ENCODE results near the gene IBA57. TPM values are rescaled to one million over a fixed set of nuclear protein-coding genes. Genes with fewer than 3 reads are reported as not detected.
A peak's percentile ranks its signal among the peaks of the same experiment; 100 is the strongest.

IBA57 gene
- total and polyA plus RNA-seq, 4 donors: 0.95 to 11.1 (median 4.8) TPM

DNA sequence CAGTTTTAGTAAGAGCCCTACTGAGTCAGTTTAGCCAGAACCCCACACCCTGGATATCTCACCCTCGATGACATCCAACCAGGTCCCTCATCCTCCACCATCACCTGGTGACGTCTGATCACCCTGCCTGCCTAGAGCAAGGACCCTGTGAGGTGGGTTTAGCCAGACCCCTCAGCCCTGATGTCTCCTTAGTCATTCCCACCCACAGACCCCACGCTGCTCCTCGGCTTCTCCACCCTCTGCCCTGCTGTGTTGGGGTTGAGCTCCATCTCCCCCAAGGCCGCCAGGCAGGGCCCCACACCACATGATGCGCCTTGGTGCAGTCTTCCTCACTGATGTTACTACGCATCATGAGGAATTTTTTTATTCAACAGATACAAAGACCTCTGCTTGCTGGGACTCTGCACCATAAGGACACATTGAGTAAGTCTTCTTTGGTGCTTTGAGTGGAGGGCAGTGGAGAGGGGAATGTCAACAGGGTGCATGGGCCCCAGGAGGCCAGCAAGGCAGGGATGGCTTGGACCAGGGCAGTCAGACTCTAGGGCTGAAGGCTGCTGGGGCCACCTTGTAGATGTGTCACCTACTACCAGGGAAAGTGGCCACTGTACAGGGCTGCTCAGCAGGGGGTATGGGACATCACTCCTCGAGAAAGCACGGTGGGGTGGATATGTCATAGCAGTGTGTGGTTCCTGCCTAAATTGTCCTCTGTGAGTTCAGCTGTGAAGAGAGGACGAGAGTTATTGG lies 1.7 kb upstream of the IBA57 start:
- Histone ChIP-seq H3K27me3 (ENCODE audit: control insufficient read depth in 1 of 2, insufficient read depth in 2 of 2, low read length in 1 of 2) (no peaks in the 10 kb centered on the region), H3K4me1 (ENCODE audit: control insufficient read depth in 1 of 2, insufficient read depth in 2 of 2, low read length in 2 of 2) (no peaks in the 10 kb centered on the region), H3K9me3 (ENCODE audit: control insufficient read depth, low read length) (no peaks in the 10 kb centered on the region), H3K4me3 (ENCODE audit: low read length in 2 of 2) (no peak overlapping the region), H3K36me3 (ENCODE audit: control insufficient read depth in 1 of 2, insufficient read depth in 2 of 2, low read length in 1 of 2) (no peaks in the 10 kb centered on the region), H3K27ac (ENCODE audit: low read depth in 1 of 2, low read length in 2 of 2) (no peak overlapping the region)
- DNase-seq: peak in 1 of 2 donors; percentile 48
- intact Hi-C loops (cut with DNase I): loop anchor here in 1 of 2 donors (10.0 kb wide), 1 partner anchor 379 kb away; no protein-coding TSS in a partner anchor
- no peak for ATAC-seq (ENCODE audit: low FRiP score)
- WGBS, 2 donors: 91 to 95% methylated on average over 10 of the region's 10 CpGs

DNA sequence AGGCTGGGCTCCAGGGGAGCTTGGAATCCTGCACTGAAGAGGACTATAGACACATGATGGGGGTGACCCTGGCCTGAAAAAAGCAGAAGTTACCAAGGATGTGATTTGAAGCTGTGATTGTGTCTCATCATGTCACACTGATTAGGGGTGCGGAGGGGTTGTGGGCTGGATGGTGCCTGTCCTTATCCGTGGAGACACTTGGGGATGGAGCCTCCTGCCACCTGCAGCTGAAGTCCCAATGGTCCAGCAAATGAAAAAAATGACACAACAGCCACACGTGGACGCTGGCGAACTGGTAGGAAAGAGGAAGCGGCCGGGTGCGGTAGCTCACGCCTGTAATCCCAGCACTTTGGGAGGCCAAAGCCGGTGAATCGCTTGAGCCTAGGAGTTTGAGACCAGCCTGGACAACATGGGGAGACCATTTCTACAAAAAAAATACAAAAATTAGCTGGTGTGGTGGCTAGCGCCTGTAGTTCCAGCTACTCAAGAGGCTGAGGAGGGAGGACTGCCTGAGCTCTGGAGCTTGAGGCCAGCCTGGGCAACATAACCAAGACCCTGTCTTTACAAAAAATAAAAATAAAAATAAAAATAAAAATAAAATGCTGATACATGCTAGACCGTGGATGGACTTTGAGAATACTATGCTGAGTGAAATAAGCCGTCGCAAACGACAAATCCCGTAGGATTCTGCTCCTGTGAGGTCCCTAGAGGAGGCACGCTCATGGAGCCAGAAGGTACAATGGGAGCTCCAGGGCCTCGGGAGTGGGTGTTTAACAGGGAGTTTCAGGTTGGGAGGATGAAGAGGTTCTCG lies 838 bp upstream of the IBA57 start:
- no peaks in the 10 kb centered on the region for H3K9me3 ChIP-seq (ENCODE audit: control insufficient read depth, low read length)
- H3K27ac ChIP-seq (ENCODE audit: low read depth in 1 of 2, low read length in 2 of 2): peak overlapping the region in 1 of 2 donors; percentile 21
- no peaks in the 10 kb centered on the region for H3K36me3 ChIP-seq (ENCODE audit: control insufficient read depth in 1 of 2, insufficient read depth in 2 of 2, low read length in 1 of 2)
- intact Hi-C loops (cut with DNase I): loop anchor here in 1 of 2 donors (1.0 to 10.0 kb wide), 3 partner anchors 24 to 380 kb away; partner anchors contain the start of gene GUK1
- H3K4me3 ChIP-seq (ENCODE audit: low read length in 2 of 2): peak overlapping the region in 1 of 2 donors; percentile 15
- H3K27me3 ChIP-seq (ENCODE audit: control insufficient read depth in 1 of 2, insufficient read depth in 2 of 2, low read length in 1 of 2): no peaks in the 10 kb centered on the region
- peak in 1 of 2 donors; percentile 59 for DNase-seq
- H3K4me1 ChIP-seq (ENCODE audit: control insufficient read depth in 1 of 2, insufficient read depth in 2 of 2, low read length in 2 of 2): no peaks in the 10 kb centered on the region
- WGBS, 2 donors: 55 to 58% methylated on average over 20 of the region's 20 CpGs
- no peak for ATAC-seq (ENCODE audit: low FRiP score)

DNA sequence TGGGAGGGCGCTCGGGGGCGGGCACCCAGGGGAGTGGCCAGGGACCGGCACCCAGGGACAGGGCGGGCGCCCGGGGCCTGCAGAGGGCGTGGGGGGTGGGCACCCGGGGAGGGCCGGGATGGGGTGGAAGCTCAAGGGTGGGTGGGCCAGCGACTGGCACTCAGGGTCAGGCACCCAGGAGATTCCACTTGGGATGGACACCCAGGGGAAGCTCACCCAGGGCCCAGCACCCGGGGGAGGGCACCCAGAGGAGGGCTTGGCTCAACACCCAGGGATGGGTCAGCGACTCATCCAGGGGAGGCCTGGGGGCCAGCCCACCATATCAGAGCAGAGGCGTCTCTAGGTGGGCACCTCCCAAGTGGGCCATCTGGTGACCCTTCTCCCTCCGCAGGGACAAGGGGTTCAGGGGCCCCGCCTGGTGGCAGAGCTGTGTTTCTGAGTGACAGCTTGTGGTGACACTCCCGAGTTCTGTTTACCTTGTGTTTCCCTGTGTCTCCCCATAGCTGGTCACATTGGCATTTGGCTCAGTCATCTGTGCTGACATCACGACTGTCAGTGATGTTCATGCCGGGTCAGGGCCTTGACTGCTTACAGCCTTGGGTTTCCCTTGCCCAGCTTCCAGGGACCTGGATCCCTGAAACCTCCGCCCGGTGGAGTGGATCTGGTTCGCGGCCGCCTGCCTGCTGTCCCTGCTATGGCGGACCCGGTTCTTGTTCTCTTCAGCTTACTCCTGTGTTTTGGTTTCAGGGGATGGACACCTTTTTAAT lies 749 bp downstream of the IBA57 start:
- intact Hi-C loops (cut with DNase I): loop anchor here in 1 of 2 donors (2.0 to 10.0 kb wide), 3 partner anchors 58 to 382 kb away; partner anchors contain the start of gene MRPL55
- peak in 1 of 2 donors; percentile 77 for DNase-seq
- peak; percentile 15 for ATAC-seq (ENCODE audit: low FRiP score)
- Histone ChIP-seq H3K27ac (ENCODE audit: low read depth in 1 of 2, low read length in 2 of 2) (peak overlapping the region in 1 of 2 donors; percentile 69), H3K4me3 (ENCODE audit: low read length in 2 of 2) (peak overlapping the region; percentile 8 to 40), H3K4me1 (ENCODE audit: control insufficient read depth in 1 of 2, insufficient read depth in 2 of 2, low read length in 2 of 2) (no peaks in the 10 kb centered on the region), H3K36me3 (ENCODE audit: control insufficient read depth in 1 of 2, insufficient read depth in 2 of 2, low read length in 1 of 2) (no peaks in the 10 kb centered on the region), H3K9me3 (ENCODE audit: control insufficient read depth, low read length) (no peaks in the 10 kb centered on the region), H3K27me3 (ENCODE audit: control insufficient read depth in 1 of 2, insufficient read depth in 2 of 2, low read length in 1 of 2) (no peaks in the 10 kb centered on the region)
- WGBS, 2 donors: 19 to 28% methylated on average over 17 to 26 of the region's 26 CpGs

DNA sequence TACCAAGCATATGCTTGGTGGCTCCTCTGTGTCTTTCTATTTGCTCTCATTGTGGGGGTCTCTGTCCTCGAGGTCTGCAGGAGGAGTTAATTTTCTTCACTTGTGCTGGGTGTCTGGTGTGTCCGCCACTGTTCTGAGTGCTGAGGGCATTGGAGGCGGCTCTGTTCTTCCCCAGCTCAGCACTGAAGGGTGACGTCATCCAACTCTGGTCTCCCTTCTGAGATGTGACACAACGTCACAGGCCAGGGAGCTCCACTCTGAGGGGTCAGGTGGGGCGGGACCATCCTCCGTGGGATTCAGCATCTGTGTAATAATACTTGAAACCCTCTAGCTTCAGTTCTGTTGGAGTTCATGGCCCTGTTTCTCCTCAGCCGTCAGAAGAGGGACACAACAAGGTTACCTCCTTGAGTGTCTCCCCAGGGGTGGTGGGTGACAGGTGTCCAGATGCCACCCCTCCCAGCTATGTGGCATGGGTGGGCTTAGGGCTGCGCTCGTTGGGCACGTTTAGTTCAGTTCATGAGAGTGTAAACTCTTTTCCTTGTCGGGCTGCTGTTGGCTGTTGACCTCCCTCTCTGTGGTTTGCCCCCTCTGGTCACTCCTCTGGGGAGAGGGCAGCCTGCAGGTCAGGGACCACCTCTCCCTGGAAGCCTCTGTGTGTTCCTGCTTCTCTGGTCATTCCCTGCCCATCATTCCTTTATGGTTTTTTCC lies 3.1 kb downstream of the IBA57 start:
- H3K27ac ChIP-seq (ENCODE audit: low read depth in 1 of 2, low read length in 2 of 2): no peak overlapping the region
- DNase-seq (peak; percentile 40 to 48), ATAC-seq (ENCODE audit: low FRiP score) (no peak)
- intact Hi-C loops (cut with DNase I): loop anchor here in 1 of 2 donors (5.0 to 10.0 kb wide), 2 partner anchors 109 to 384 kb away; no protein-coding TSS in a partner anchor
- H3K36me3 ChIP-seq (ENCODE audit: control insufficient read depth in 1 of 2, insufficient read depth in 2 of 2, low read length in 1 of 2): no peaks in the 10 kb centered on the region
- H3K27me3 ChIP-seq (ENCODE audit: control insufficient read depth in 1 of 2, insufficient read depth in 2 of 2, low read length in 1 of 2): no peaks in the 10 kb centered on the region
- H3K4me3 ChIP-seq (ENCODE audit: low read length in 2 of 2): no peak overlapping the region
- H3K4me1 ChIP-seq (ENCODE audit: control insufficient read depth in 1 of 2, insufficient read depth in 2 of 2, low read length in 2 of 2): no peaks in the 10 kb centered on the region
- no peaks in the 10 kb centered on the region for H3K9me3 ChIP-seq (ENCODE audit: control insufficient read depth, low read length)
- WGBS, 2 donors: 78 to 81% methylated on average over 11 to 12 of the region's 12 CpGs

DNA sequence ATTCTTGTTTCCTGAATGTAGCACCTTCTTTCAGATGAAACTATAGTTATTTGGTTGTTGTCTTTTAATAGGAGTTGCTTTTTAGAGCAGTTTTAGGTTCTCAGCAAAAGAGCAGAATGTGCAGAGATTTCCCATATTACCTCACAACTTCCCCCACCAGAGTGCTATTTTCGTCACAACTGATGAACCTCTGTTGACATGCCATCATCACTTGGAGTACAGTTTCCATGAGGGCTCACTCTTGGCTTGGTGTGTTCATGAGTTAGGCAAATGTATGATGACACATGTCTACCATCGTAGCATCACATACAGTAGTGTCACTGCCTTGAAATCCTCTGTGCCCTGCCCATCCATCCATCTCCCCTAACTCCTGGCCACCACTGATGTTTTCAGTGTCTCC lies 3.7 kb downstream of the IBA57 start:
- Histone ChIP-seq H3K27me3 (ENCODE audit: control insufficient read depth in 1 of 2, insufficient read depth in 2 of 2, low read length in 1 of 2) (no peaks in the 10 kb centered on the region), H3K4me1 (ENCODE audit: control insufficient read depth in 1 of 2, insufficient read depth in 2 of 2, low read length in 2 of 2) (no peaks in the 10 kb centered on the region), H3K4me3 (ENCODE audit: low read length in 2 of 2) (no peak overlapping the region), H3K27ac (ENCODE audit: low read depth in 1 of 2, low read length in 2 of 2) (no peak overlapping the region), H3K36me3 (ENCODE audit: control insufficient read depth in 1 of 2, insufficient read depth in 2 of 2, low read length in 1 of 2) (no peaks in the 10 kb centered on the region), H3K9me3 (ENCODE audit: control insufficient read depth, low read length) (no peaks in the 10 kb centered on the region)
- intact Hi-C loops (cut with DNase I): loop anchor here in 1 of 2 donors (5.0 to 10.0 kb wide), 2 partner anchors 108 to 385 kb away; no protein-coding TSS in a partner anchor
- ATAC-seq (ENCODE audit: low FRiP score): no peak
- peak in 1 of 2 donors; percentile 7 for DNase-seq
- 83 to 93% methylated on average over 2 of the region's 2 CpGs for WGBS, 2 donors

DNA sequence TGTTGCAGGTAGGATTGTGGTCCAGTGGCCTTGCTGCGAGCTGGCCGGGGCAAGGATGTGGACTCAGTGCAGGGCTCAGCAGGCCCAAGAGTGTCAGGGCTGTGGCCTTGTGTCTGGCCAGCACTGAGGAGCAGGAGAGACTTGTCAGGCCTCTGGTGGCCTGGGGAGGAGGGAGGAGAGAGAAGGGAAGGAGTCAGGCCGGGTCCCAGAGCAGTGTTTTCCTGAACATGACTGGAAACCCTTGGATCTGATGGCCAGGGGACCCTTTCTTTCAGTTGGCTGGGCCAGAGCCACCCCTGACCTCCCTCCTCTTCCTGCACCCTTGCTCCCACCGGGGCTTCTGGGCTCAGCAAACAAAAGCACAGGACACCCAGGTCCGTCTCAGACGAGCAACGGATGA lies 5.1 kb downstream of the IBA57 start:
- no peaks in the 10 kb centered on the region for H3K27me3 ChIP-seq (ENCODE audit: control insufficient read depth in 1 of 2, insufficient read depth in 2 of 2, low read length in 1 of 2)
- no peaks in the 10 kb centered on the region for H3K9me3 ChIP-seq (ENCODE audit: control insufficient read depth, low read length)
- no peak overlapping the region for H3K4me3 ChIP-seq (ENCODE audit: low read length in 2 of 2)
- ATAC-seq (ENCODE audit: low FRiP score) (no peak), DNase-seq (peak in 1 of 2 donors; percentile 52)
- 87 to 91% methylated on average over 7 of the region's 7 CpGs for WGBS, 2 donors
- no peaks in the 10 kb centered on the region for H3K36me3 ChIP-seq (ENCODE audit: control insufficient read depth in 1 of 2, insufficient read depth in 2 of 2, low read length in 1 of 2)
- H3K27ac ChIP-seq (ENCODE audit: low read depth in 1 of 2, low read length in 2 of 2): no peak overlapping the region
- H3K4me1 ChIP-seq (ENCODE audit: control insufficient read depth in 1 of 2, insufficient read depth in 2 of 2, low read length in 2 of 2): no peaks in the 10 kb centered on the region
- intact Hi-C loops (cut with DNase I): no loop called here

DNA sequence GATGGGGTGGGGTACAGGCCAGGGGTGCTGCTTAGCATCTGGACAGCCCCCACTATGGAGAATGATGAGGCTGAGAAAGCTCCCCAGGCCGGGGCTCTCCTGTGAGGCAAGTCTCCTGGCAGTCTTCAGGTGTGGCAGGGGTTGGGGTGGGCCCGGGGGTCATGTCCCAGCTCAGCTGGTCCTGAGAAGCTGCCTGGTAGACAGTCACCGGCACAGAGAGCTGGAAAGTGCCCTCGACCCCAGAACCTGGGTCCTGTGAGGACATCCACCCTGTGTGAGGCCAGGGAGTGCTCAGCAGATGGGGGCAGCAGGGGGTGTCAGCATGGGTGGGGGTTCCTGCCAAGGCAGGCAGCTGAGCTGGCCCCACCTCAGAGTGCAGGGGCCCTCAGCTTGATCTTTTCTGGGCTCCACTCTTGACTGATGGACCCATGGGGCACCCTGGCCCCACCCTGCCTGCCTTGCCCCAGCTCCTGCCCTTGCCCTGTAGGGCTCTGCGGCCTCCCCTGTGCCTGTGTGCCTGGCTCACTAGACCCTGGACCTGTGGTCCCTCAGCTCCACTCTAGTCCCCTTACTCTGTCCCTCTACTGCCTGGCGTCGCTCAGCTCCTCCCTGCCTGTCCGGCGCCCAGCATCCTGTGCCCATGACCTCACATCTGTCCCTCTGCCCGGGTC lies 5.8 kb downstream of the IBA57 start:
- Histone ChIP-seq H3K4me3 (ENCODE audit: low read length in 2 of 2) (no peak overlapping the region), H3K4me1 (ENCODE audit: control insufficient read depth in 1 of 2, insufficient read depth in 2 of 2, low read length in 2 of 2) (no peaks in the 10 kb centered on the region), H3K36me3 (ENCODE audit: control insufficient read depth in 1 of 2, insufficient read depth in 2 of 2, low read length in 1 of 2) (no peaks in the 10 kb centered on the region), H3K27ac (ENCODE audit: low read depth in 1 of 2, low read length in 2 of 2) (no peak overlapping the region), H3K27me3 (ENCODE audit: control insufficient read depth in 1 of 2, insufficient read depth in 2 of 2, low read length in 1 of 2) (no peaks in the 10 kb centered on the region), H3K9me3 (ENCODE audit: control insufficient read depth, low read length) (no peaks in the 10 kb centered on the region)
- whole genome bisulfite sequencing, 2 donors: 78 to 81% methylated on average over 10 of the region's 10 CpGs
- DNase-seq (peak in 1 of 2 donors; percentile 61), ATAC-seq (ENCODE audit: low FRiP score) (no peak)
- intact Hi-C loops (cut with DNase I): no loop called here
